T-helper 2 cell treated with Interferon-gamma antibody and Interleukin-4, amounts not matched to agents 5 μg/mL and 100 μg/mL, for 36 hours (primary cell): ENCODE measurements around the gene ANKRD13C.

ENCODE experiments used
- DNase-seq: peaks from one replicate; pipeline ENCODE4 v3.0.0; 2021; ENCODE audit warnings: low spot score
- H3K27ac Mint-ChIP-seq: one replicate; pipeline ENCODE4 v1.8.0; 2021; ENCODE audit warnings: mild to moderate bottlenecking, mixed read lengths
- H3K27me3 Mint-ChIP-seq: one replicate; pipeline ENCODE4 v1.8.0; 2021; ENCODE audit warnings: low read depth, mixed read lengths
- H3K36me3 Mint-ChIP-seq: one replicate; pipeline ENCODE4 v1.8.0; 2021; ENCODE audit warnings: low read depth, mixed read lengths
- H3K4me1 Mint-ChIP-seq: one replicate; pipeline ENCODE4 v1.8.0; 2021; ENCODE audit warnings: low read depth, mixed read lengths
- H3K4me3 Mint-ChIP-seq: one replicate; pipeline ENCODE4 v1.8.0; 2022; ENCODE audit warnings: mild to moderate bottlenecking, moderate library complexity, mixed read lengths
- H3K9me3 Mint-ChIP-seq: one replicate; pipeline ENCODE4 v1.8.0; 2021; ENCODE audit warnings: mixed read lengths

Gene ANKRD13C

DNA sequence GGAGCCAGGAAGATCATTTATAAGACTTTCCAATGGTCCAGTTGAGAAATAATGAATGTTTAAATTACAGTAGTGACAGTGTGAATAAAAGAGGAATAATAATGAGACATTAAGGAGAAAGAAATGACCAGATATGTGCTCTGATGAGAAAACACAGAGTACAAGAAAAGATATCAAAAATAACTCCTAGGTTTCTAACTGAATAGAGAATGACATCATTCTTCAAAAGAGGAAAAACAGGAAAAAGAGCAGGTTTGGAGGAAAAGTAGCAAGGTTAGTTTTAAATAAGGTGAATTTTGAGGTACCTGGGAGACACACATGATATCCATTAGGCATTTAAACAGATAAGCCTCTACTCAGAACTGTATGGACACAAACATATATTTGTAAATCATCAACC lies 55.0 kb downstream of the ANKRD13C start:
- Mint-ChIP-seq H3K36me3 (peaks cover 23% of the 10 kb centered on the region), H3K4me1 (no peaks in the 10 kb centered on the region), H3K4me3 (no peak overlapping the region), H3K27me3 (no peaks in the 10 kb centered on the region), H3K27ac (no peak overlapping the region), H3K9me3 (no peaks in the 10 kb centered on the region)
- DNase-seq = no peak

DNA sequence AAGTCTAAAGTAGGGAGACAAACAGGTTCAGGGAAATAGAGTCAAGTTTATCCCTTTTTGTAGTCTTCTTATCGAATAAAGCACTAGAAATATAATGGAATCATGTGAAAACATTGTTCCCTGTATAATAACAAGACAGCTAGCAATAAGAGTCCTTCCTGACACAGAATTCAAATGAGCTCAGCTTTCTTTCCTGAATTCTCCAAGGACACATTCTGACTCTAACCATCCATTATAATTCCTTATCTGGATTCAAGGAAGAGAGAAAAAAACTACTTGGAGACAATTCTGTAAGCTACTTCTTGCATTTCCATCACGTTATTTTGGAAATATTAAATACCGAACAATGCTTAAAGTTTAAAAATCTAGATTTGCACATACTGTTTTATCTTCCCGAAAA lies 58.8 kb downstream of the ANKRD13C start:
- Mint-ChIP-seq H3K4me3 (no peak overlapping the region), H3K27ac (no peak overlapping the region), H3K9me3 (no peaks in the 10 kb centered on the region), H3K36me3 (peaks cover 31% of the 10 kb centered on the region), H3K27me3 (no peaks in the 10 kb centered on the region), H3K4me1 (peaks cover 3% of the 10 kb centered on the region)
- no peak for DNase-seq

DNA sequence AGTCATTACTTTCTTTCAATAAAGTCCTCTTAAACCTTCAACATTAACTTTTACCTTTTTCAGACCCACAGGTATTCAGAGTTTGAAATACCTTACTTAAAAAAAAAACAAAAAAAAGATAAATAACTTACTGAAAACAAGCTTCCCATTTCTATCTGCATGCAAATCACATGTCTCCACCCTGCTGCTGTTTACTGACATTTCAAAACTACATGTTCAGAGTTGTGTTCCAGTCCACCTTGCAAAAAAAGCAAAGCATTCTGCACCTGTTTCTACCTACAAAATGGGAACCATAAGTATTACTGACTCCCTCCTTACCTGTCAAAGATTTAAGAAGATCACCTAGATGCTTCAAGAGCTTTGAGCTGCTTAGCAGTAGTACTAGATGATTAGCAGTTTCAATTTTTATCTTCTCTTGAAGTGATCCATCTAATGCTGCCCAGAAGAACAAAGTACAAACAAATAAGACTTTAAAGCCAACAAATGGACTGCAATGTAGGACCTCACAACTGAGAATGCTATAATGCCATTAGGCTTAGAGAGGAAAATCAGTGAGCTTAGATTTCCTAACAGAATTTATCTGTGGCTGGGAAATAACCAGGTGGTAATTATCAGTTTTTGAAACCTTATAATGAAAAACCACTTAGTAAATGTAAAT lies 61.2 kb downstream of the ANKRD13C start:
- H3K9me3 Mint-ChIP-seq = no peaks in the 10 kb centered on the region
- H3K4me3 Mint-ChIP-seq = no peak overlapping the region
- peaks cover 25% of the 10 kb centered on the region for H3K36me3 Mint-ChIP-seq
- H3K27ac Mint-ChIP-seq = no peak overlapping the region
- peaks cover 3% of the 10 kb centered on the region for H3K4me1 Mint-ChIP-seq
- no peak for DNase-seq
- H3K27me3 Mint-ChIP-seq = no peaks in the 10 kb centered on the region

DNA sequence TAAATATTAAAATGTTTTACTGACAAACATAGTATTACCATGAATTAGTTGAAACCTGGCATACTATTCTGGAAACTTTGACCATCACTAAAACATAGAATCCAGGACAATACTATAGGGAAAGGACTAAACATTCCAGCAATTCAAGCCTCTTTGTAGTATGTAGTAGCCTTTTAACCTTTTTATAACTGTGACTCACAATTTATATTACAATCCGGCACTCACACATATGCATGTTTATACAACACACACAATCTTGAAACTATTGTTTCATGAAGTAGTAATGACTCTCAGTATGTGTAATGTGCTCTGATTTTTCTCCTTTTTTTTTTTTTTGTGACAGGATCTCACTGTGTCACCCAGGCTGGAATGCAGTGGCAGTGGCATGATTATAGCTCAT lies 64.3 kb downstream of the ANKRD13C start:
- Mint-ChIP-seq H3K27ac (no peak overlapping the region), H3K36me3 (peaks cover 21% of the 10 kb centered on the region), H3K9me3 (no peaks in the 10 kb centered on the region), H3K4me1 (peaks cover 3% of the 10 kb centered on the region), H3K27me3 (no peaks in the 10 kb centered on the region), H3K4me3 (no peak overlapping the region)
- DNase-seq = no peak

DNA sequence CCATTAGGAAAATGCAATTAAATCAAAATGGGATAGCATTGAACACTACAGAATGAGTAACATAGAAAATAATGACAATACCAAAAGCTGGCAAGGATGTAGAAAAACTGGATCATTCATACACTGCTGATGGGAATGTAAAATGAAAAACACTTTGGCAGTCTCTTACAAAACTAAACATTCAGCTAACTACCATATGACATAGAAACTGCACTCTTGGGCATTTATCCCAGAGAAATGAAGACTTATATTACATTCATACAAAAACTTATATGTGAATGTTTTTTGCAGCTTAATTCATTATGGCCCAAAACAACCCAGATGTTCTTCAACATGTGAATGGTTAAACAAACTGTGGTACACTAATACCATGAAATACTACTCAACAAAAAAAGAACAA lies 66.4 kb downstream of the ANKRD13C start:
- H3K27me3 Mint-ChIP-seq = no peaks in the 10 kb centered on the region
- no peaks in the 10 kb centered on the region for H3K9me3 Mint-ChIP-seq
- no peak overlapping the region for H3K4me3 Mint-ChIP-seq
- no peak overlapping the region for H3K27ac Mint-ChIP-seq
- H3K36me3 Mint-ChIP-seq = peaks cover 19% of the 10 kb centered on the region
- DNase-seq = no peak
- H3K4me1 Mint-ChIP-seq = peaks cover under 1% of the 10 kb centered on the region

DNA sequence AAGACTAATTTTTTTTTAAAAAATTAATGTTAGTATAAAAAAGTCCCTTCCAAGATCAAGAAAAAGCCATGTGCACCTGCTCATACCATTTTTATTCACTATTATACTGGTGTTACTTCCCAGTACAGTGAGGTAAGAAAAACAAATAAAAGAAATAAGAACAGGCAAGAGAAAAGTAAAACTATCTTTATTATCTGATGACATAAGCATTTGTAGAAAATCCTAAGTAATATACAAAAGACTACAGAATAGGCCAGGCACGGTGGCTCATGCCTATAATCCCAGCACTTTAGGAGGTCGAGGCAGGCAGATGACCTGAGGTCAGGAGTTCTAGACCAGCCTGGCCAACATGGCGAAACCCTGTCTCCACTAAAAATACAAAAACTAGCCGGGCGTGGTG lies 68.1 kb downstream of the ANKRD13C start:
- Mint-ChIP-seq H3K36me3 (peaks cover 14% of the 10 kb centered on the region), H3K27me3 (no peaks in the 10 kb centered on the region), H3K9me3 (no peaks in the 10 kb centered on the region), H3K4me3 (no peak overlapping the region), H3K4me1 (no peaks in the 10 kb centered on the region), H3K27ac (no peak overlapping the region)
- no peak for DNase-seq

DNA sequence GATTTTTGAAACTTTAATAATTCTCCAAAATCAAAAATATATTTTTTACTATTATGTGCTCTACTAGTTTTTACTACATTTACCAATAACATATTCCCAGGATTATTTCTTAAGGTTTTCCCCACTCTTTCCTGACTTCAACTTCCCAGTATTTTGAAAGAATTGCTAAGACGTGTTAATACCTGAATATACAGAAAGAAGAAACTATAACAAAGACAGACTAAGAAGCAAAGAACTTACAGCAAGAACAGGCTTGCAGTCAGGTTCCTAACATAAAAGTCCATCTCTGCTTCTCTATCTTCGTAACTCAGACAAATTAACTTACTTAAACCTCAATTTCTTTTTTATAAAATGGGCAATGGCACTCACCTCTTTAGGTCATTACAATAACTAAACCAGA lies 70.2 kb downstream of the ANKRD13C start:
- Mint-ChIP-seq H3K27ac (no peak overlapping the region), H3K27me3 (no peaks in the 10 kb centered on the region), H3K4me3 (no peak overlapping the region), H3K9me3 (no peaks in the 10 kb centered on the region), H3K4me1 (no peaks in the 10 kb centered on the region), H3K36me3 (peaks cover 15% of the 10 kb centered on the region)
- DNase-seq = no peak

DNA sequence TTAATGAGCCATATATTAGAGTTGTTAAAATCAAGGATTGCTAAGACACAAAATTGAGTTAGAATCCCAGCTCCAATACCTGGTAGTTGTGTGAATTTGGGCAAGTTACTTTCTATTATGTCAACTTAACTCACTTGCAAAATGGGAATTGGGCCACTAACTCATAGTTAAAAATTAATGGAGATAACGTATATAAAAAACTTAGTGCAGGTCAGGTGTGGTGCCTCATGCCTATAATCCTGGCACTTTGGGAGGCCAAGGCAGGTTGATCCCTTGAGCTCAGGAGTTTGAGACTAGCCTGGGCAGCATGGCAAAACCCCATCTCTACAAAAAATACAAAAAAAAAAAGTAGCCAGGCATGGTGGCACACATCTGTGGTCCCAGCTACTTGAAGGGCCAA lies 75.8 kb downstream of the ANKRD13C start:
- Mint-ChIP-seq H3K9me3 (no peaks in the 10 kb centered on the region), H3K4me1 (peaks cover 3% of the 10 kb centered on the region), H3K27ac (no peak overlapping the region), H3K36me3 (peaks cover 11% of the 10 kb centered on the region), H3K27me3 (no peaks in the 10 kb centered on the region), H3K4me3 (no peak overlapping the region)
- DNase-seq = no peak

DNA sequence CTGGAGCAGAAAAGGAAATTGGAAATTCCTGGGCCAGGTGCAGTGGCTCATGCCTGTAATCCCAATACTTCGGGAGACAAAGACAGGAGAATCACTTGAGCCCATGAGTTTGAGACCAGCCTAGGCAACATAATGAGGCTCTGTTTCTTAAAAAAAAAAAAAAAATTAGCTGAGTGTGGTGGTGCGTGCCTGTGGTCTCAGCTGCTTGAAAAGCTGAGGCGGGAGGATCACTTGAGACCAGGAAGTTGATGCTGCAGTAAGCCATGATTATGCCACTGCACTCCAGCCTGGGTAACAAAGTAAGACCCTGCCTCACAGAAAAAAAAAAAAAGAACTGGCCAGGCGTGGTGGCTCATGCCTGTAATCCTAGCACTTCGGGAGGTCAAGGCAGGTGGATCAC lies 76.6 kb downstream of the ANKRD13C start:
- DNase-seq = no peak
- peaks cover 18% of the 10 kb centered on the region for H3K36me3 Mint-ChIP-seq
- peaks cover 3% of the 10 kb centered on the region for H3K4me1 Mint-ChIP-seq
- no peaks in the 10 kb centered on the region for H3K27me3 Mint-ChIP-seq
- H3K9me3 Mint-ChIP-seq = no peaks in the 10 kb centered on the region
- H3K4me3 Mint-ChIP-seq = no peak overlapping the region
- no peak overlapping the region for H3K27ac Mint-ChIP-seq

DNA sequence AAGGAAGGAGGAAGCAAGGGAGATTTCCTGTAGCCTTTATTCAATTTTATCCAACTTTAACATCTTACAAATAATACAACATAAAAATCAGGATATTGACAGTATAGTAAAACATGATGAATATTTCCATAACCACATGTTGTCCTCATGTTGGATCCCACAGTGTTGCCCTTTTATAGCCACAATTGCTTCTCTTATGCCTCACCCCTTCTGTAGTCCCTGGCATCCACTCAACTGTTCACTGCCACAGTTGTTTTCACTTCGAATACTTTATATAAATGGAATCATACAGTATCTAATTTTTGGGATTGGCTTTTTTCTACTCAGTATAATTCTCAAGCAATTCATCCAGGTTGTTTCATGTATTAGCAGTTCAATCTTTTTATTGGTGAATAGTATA lies 88.6 kb downstream of the ANKRD13C start:
- no peak overlapping the region for H3K4me3 Mint-ChIP-seq
- no peaks in the 10 kb centered on the region for H3K27me3 Mint-ChIP-seq
- no peak overlapping the region for H3K27ac Mint-ChIP-seq
- H3K36me3 Mint-ChIP-seq = peaks cover 44% of the 10 kb centered on the region
- peaks cover 3% of the 10 kb centered on the region for H3K9me3 Mint-ChIP-seq
- H3K4me1 Mint-ChIP-seq = no peaks in the 10 kb centered on the region
- DNase-seq = no peak

DNA sequence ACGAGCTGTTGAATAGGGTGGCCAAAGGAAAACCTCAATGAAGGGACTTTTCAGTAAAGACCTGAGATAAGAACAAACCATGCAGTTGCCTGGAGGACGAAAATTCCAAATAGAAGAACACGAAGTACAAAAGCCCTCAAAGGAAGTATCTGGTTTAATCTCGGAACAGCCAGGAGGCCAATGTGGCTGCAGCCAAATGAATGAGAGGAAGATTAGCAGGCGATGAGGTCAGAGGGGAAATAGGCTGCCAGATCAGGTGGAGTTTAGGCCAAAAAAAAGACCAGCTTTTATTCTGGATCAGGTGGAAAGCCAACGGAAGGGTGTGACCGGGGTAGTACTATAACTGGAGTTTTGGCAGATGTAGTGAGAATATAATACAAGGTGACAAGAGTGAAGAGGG lies 89.7 kb downstream of the ANKRD13C start:
- no peak for DNase-seq
- no peak overlapping the region for H3K4me3 Mint-ChIP-seq
- H3K36me3 Mint-ChIP-seq = peaks cover 45% of the 10 kb centered on the region
- no peaks in the 10 kb centered on the region for H3K4me1 Mint-ChIP-seq
- H3K27me3 Mint-ChIP-seq = no peaks in the 10 kb centered on the region
- H3K27ac Mint-ChIP-seq = peak overlapping the region; percentile 7
- H3K9me3 Mint-ChIP-seq = peaks cover 3% of the 10 kb centered on the region

DNA sequence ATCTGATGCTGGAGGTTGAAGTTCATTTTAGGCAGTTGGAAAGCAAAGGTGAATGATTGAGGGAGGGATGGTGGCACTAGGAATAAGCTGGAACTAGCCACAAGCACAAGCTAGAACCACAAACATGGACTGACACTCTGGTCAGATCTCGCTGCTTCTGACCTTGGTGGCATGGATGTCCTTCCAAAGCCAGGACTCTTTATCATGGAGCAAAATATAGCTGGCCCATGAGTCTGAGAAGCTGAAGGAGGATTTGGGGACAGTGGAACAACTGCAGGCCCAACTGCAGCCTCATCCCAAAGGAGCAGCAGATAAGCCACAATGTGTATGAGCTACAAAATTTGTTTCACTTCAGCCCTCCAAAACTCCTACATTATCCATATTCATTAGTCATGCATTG lies 97.9 kb downstream of the ANKRD13C start:
- no peaks in the 10 kb centered on the region for H3K27me3 Mint-ChIP-seq
- H3K36me3 Mint-ChIP-seq = peaks cover 13% of the 10 kb centered on the region
- DNase-seq = no peak
- no peaks in the 10 kb centered on the region for H3K9me3 Mint-ChIP-seq
- no peaks in the 10 kb centered on the region for H3K4me1 Mint-ChIP-seq
- no peak overlapping the region for H3K4me3 Mint-ChIP-seq
- no peak overlapping the region for H3K27ac Mint-ChIP-seq

DNA sequence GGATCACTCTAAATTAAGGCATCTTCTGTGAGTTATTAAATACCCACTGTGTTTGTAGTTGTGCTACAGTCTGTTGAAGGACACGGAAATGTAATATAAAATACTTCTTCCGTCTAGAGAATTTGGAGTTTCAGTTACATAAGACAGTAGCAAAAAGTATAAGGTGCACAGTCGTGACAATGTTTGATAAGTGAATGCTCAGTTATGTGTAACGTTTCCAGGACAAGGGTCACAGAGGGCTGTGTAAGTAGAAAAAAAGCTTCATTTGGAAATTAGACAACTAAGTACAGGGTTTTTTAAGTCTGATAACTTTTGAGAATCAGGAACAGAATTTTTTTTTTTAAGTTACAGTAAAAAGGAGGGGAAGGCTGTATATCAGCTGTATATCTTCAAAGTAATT lies 105.8 kb downstream of the ANKRD13C start:
- Mint-ChIP-seq H3K36me3 (peaks cover 71% of the 10 kb centered on the region), H3K27me3 (no peaks in the 10 kb centered on the region), H3K4me3 (no peak overlapping the region), H3K9me3 (no peaks in the 10 kb centered on the region), H3K27ac (no peak overlapping the region), H3K4me1 (peaks cover 22% of the 10 kb centered on the region)
- DNase-seq = no peak

DNA sequence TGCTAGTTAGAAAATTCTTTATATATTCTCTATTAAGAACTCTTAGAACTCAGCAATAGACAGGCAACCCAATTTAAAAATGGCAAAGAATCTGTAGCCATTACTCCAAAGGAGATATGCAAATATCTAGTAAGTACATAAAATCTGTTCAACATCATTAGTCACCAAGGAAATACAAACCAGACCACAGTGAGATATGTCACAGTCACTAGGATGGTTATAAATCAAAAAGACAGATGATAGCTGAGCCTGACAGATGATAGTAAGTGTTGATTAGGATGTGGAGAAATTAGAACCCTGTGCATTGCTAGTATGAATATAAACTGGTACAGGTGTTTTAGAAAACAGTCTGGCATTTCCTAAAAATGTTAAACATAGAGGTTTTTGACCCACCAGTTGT lies 106.8 kb downstream of the ANKRD13C start:
- no peak for DNase-seq
- Mint-ChIP-seq H3K9me3 (no peaks in the 10 kb centered on the region), H3K27ac (peak overlapping the region; percentile 71), H3K4me1 (peaks cover 22% of the 10 kb centered on the region), H3K27me3 (no peaks in the 10 kb centered on the region), H3K4me3 (no peak overlapping the region), H3K36me3 (peaks cover 78% of the 10 kb centered on the region)

DNA sequence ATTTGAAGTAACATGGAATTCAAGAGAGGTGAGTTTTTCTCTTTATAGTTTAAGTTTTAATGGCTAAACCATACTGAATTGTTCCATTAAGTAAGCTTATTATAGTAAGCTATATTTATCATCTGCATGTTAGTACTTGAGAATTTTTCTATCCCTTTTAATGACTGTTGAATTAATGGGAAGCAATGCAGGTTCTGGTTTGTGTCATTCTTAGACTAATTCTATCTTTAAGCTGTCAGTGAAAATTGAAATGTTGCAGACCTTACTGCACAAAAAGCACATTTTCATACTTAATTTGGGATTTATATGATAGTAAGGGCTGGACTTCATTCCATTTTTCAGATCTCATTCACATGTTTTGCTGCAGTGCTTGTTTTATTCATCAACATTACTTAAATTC lies 107.4 kb downstream of the ANKRD13C start:
- Mint-ChIP-seq H3K4me3 (no peak overlapping the region), H3K27me3 (no peaks in the 10 kb centered on the region), H3K9me3 (no peaks in the 10 kb centered on the region), H3K27ac (no peak overlapping the region), H3K4me1 (peaks cover 22% of the 10 kb centered on the region), H3K36me3 (peaks cover 80% of the 10 kb centered on the region)
- no peak for DNase-seq
